Astrocyte (in vitro differentiated cells and primary cell): ENCODE data around the gene RARRES1. TPM values are rescaled to one million over a fixed set of nuclear protein-coding genes. Genes with fewer than 3 reads are reported as not detected.

Source experiments
- DNase-seq: peaks from one replicate; pipeline ENCODE4 v3.0.0-alpha.2; 2010; ENCODE audit warnings: low read depth
- FAIRE-seq: peaks from 2 replicates; lab custom pipeline; 2011; peaks lifted over from hg19 to GRCh38; lab: Jason Lieb, UNC
- H2AFZ ChIP-seq: 2 replicates; pipeline ENCODE4 v1.6.0; 2012; ENCODE audit warnings: low read depth, low read length, inconsistent platforms
- H3K27ac ChIP-seq: 2 replicates; pipeline ENCODE4 v1.5.1; 2011; ENCODE audit warnings: low read depth, low read length, inconsistent platforms
- H3K27me3 ChIP-seq: 2 replicates; pipeline ENCODE4 v1.6.0; 2011; ENCODE audit warnings: low read length, inconsistent platforms; ENCODE audit not compliant: insufficient read depth
- H3K36me3 ChIP-seq: 2 replicates; pipeline ENCODE4 v1.5.1; 2011; ENCODE audit warnings: low read length, inconsistent platforms; ENCODE audit not compliant: insufficient read depth
- H3K4me1 ChIP-seq: 2 replicates; pipeline ENCODE4 v1.5.1; 2011; ENCODE audit warnings: low read length, inconsistent platforms; ENCODE audit not compliant: insufficient read depth
- H3K4me2 ChIP-seq: 2 replicates; pipeline ENCODE4 v1.6.0; 2012; ENCODE audit warnings: low read length, inconsistent platforms
- H3K4me3 ChIP-seq: 2 replicates; pipeline ENCODE4 v1.5.1; 2011; ENCODE audit warnings: low read depth, mild to moderate bottlenecking, low read length, inconsistent platforms; ENCODE audit not compliant: insufficient read depth
- H3K79me2 ChIP-seq: 2 replicates; pipeline ENCODE4 v1.6.0; 2012; ENCODE audit warnings: mild to moderate bottlenecking, low read length, inconsistent platforms; ENCODE audit not compliant: insufficient read depth
- H3K9ac ChIP-seq: 2 replicates; pipeline ENCODE4 v1.6.0; 2012; ENCODE audit warnings: mild to moderate bottlenecking, low read length, inconsistent platforms
- H3K9me3 ChIP-seq: 2 replicates; pipeline ENCODE4 v1.5.1; 2012; ENCODE audit warnings: low read depth, mild to moderate bottlenecking, low read length, inconsistent platforms; ENCODE audit not compliant: insufficient read depth
- H4K20me1 ChIP-seq: 2 replicates; pipeline ENCODE4 v1.6.0; 2012; ENCODE audit warnings: low read length, inconsistent platforms; ENCODE audit not compliant: insufficient read depth
- H3K27ac Mint-ChIP-seq: one replicate; pipeline ENCODE4 v1.8.0; 2021; ENCODE audit warnings: mild to moderate bottlenecking, mixed read lengths; ENCODE audit not compliant: unreplicated experiment
- H3K27me3 Mint-ChIP-seq: one replicate; pipeline ENCODE4 v1.8.0; 2021; ENCODE audit warnings: low read depth, mixed read lengths; ENCODE audit not compliant: unreplicated experiment
- H3K36me3 Mint-ChIP-seq: one replicate; pipeline ENCODE4 v1.8.0; 2021; ENCODE audit warnings: low read depth, mixed read lengths; ENCODE audit not compliant: unreplicated experiment
- H3K4me1 Mint-ChIP-seq: one replicate; pipeline ENCODE4 v1.8.0; 2021; ENCODE audit warnings: low read depth, mixed read lengths; ENCODE audit not compliant: unreplicated experiment
- H3K4me3 Mint-ChIP-seq: one replicate; pipeline ENCODE4 v1.8.0; 2021; ENCODE audit warnings: mild to moderate bottlenecking, moderate library complexity, mixed read lengths; ENCODE audit not compliant: unreplicated experiment
- H3K9me3 Mint-ChIP-seq: one replicate; pipeline ENCODE4 v1.8.0; 2021; ENCODE audit warnings: mild to moderate bottlenecking, mixed read lengths; ENCODE audit not compliant: unreplicated experiment
- CTCF ChIP-seq: IDR thresholded peaks from 2 replicates; pipeline ENCODE4 v1.5.1; 2011; ENCODE audit warnings: low read depth, mild to moderate bottlenecking, inconsistent platforms, low read length, moderate library complexity; ENCODE audit not compliant: insufficient read depth
- EZH2 ChIP-seq: IDR thresholded peaks from 2 replicates; pipeline ENCODE4 v1.6.1; 2012; ENCODE audit warnings: mild to moderate bottlenecking, low read length, inconsistent platforms; ENCODE audit not compliant: insufficient read depth
- total RNA-seq: library from RNA; stranded (reverse); gene quantifications from 2 replicates; pipeline ENCODE4 v1.2.1, GENCODE V29; 2021

Gene RARRES1
- total RNA-seq, 1 donor from 2014 or later = 1.2 TPM

DNA sequence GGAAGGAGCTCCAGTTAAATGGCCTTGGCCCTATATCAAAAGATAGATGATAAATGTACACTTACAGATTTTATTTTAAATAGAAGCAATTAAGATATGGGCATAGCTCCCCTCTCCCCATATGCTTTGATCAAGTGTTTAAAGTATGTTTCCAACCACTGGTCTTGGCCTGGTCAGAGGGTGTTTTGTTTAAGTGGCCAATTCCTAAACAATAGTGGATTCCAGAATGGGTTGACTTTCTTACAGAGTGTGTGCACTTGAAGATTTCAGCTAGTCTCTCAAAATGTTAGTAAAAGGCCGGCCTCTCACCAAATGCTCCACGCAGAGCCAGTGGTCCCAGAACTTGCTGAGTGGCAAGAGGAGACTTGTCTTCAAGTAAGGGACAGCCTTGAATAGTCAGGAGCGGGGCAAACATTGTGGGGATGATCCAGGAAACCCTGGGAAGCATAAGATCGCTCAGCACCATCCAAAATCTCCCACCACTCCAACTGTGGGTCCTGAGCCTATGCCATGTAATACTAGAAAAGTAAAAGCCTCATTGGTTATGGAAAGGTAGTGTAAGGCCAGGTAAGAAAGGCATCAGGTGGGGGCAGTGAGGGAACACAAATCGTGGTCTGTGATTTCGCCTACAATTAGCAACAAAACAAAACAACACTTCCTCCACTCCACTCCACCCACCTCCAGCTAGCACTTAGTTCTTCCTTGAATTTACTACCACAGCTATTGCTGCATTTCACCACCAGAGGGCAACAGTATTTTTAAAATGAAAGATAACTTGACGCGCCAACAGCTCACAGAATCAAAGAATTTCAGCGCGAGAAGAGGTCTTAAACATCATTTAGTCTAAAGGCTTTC is 4.8 kb downstream of the RARRES1 start:
- peaks cover 3% of the 10 kb centered on the region for H3K79me2 ChIP-seq
- Mint-ChIP-seq H3K36me3 (no peaks in the 10 kb centered on the region), H3K27ac (peak overlapping the region; percentile 21), H3K4me3 (no peak overlapping the region), H3K4me1 (peaks cover 27% of the 10 kb centered on the region), H3K27me3 (peaks cover 2% of the 10 kb centered on the region), H3K9me3 (no peaks in the 10 kb centered on the region)
- no peaks in the 10 kb centered on the region for H3K36me3 ChIP-seq
- TF ChIP-seq CTCF = peak; percentile 94
- TF ChIP-seq EZH2 = no peak
- peaks cover 54% of the 10 kb centered on the region for H3K4me1 ChIP-seq
- H3K27ac ChIP-seq = no peak overlapping the region
- H3K9me3 ChIP-seq = no peaks in the 10 kb centered on the region
- FAIRE-seq (no peak), DNase-seq (peak; percentile 60)
- no peak overlapping the region for H3K4me3 ChIP-seq
- H2AFZ ChIP-seq = no peak overlapping the region
- no peaks in the 10 kb centered on the region for H3K27me3 ChIP-seq
- no peak overlapping the region for H3K9ac ChIP-seq
- peak overlapping the region; percentile 27 for H3K4me2 ChIP-seq
- H4K20me1 ChIP-seq = no peaks in the 10 kb centered on the region

- peak overlapping the region; percentile 66 for H3K4me2 ChIP-seq
- H3K27ac Mint-ChIP-seq = peak overlapping the region; percentile 15
- no peaks in the 10 kb centered on the region for H3K27me3 ChIP-seq
- FAIRE-seq (peak; percentile 56), DNase-seq (peak; percentile 100)
- H2AFZ ChIP-seq = no peak overlapping the region
- H3K9me3 ChIP-seq = no peaks in the 10 kb centered on the region
- peak overlapping the region; percentile 67 for H3K9ac ChIP-seq
- H3K4me3 Mint-ChIP-seq = no peak overlapping the region
- no peak overlapping the region for H3K4me3 ChIP-seq
- peak overlapping the region; percentile 88 for H3K27ac ChIP-seq
- H3K36me3 ChIP-seq = no peaks in the 10 kb centered on the region
- peaks cover 3% of the 10 kb centered on the region for H3K79me2 ChIP-seq
- H3K36me3 Mint-ChIP-seq = peaks cover 2% of the 10 kb centered on the region
- H3K4me1 Mint-ChIP-seq = peaks cover 27% of the 10 kb centered on the region
- no peaks in the 10 kb centered on the region for H3K27me3 Mint-ChIP-seq
- no peaks in the 10 kb centered on the region for H4K20me1 ChIP-seq
- TF ChIP-seq CTCF (no peak), EZH2 (no peak)
- H3K9me3 Mint-ChIP-seq = no peaks in the 10 kb centered on the region
- peaks cover 46% of the 10 kb centered on the region for H3K4me1 ChIP-seq
Observed at GRCh38 chr3:158725348-158726011, 6.8 kb downstream of the RARRES1 start.

- Mint-ChIP-seq H3K4me1 (peaks cover 27% of the 10 kb centered on the region), H3K9me3 (no peaks in the 10 kb centered on the region), H3K4me3 (peak overlapping the region; percentile 54), H3K27me3 (no peaks in the 10 kb centered on the region), H3K36me3 (peaks cover 2% of the 10 kb centered on the region), H3K27ac (no peak overlapping the region)
- H2AFZ ChIP-seq = no peak overlapping the region
- H3K4me2 ChIP-seq = no peak overlapping the region
- no peak overlapping the region for H3K9ac ChIP-seq
- peak overlapping the region; percentile 83 for H3K27ac ChIP-seq
- TF ChIP-seq CTCF (no peak), EZH2 (no peak)
- no peaks in the 10 kb centered on the region for H3K36me3 ChIP-seq
- DNase-seq = no peak
- H3K4me1 ChIP-seq = peaks cover 46% of the 10 kb centered on the region
- FAIRE-seq = no peak
- H3K27me3 ChIP-seq = no peaks in the 10 kb centered on the region
- no peak overlapping the region for H3K4me3 ChIP-seq
- H3K9me3 ChIP-seq = no peaks in the 10 kb centered on the region
- H4K20me1 ChIP-seq = no peaks in the 10 kb centered on the region
- H3K79me2 ChIP-seq = peaks cover 3% of the 10 kb centered on the region
Observed at GRCh38 chr3:158723991-158724390, 8.3 kb downstream of the RARRES1 start.
